ENCODE data around the gene DLX6. TPM values are rescaled to one million over a fixed set of nuclear protein-coding genes. Genes with fewer than 3 reads are reported as not detected.
"Not testable (repeated sequence)": the region's sequence is repeated elsewhere in the genome, so short reads cannot be mapped to it uniquely, and the experiment has no call there.

DLX6 gene
- total RNA-seq, 2 experiments from 2014 or later: not detected

DNA sequence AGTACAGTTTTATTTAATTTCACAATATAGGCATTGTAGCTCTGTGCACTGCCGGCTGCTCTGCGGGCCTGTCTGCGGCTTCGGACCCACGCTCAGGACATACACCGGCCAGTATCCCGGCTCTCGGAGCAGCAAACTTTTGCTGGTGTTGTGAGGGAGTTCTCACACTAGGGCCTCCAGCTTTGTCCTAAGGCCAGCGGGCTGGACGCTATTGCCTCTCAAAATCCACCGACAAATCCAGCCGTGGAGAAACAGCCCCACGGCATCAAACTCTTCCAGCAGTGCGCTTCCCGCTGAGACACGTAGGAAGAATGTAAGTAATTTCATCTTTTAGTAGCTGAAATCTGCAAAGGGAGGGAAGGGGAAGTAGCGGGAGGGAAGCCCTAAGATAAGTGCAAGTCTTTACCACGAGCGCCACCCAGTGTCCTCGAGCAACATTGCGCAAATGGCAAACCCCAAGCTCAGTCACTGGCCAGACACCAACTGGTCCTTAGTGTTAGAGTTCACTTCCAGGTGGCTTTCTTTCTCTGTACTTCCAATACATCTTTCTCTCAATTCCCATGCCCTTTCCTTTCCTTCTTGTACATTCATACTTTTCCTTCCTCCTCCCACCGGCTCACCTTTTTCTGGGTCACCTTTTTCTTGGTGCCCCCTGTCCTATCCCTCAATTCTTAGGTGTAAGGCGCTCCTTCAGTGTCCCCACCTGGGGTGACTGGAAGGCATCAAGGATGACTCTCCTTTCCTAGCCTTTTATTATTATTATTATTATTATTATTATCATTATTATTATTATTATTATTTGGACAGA lies 22.3 kb downstream of the DLX6 start:
- H3K27ac Mint-ChIP-seq: no peak overlapping the region
- H3K4me3 Mint-ChIP-seq: peak overlapping the region; percentile 17
- no peaks in the 10 kb centered on the region for H3K9me3 Mint-ChIP-seq
- peaks cover 59% of the 10 kb centered on the region for H3K27me3 Mint-ChIP-seq
- peaks cover 17% of the 10 kb centered on the region for H3K4me1 Mint-ChIP-seq
- POLR2A ChIA-PET: no interaction called here
- DNase-seq: peak; percentile 67
- CTCF ChIA-PET: interaction anchor here (0.7 to 3.2 kb wide), 22 partner anchors 9 to 1518 kb away, joined by 3 to 34 read pairs (median 4); no protein-coding TSS in a partner anchor
- H3K36me3 Mint-ChIP-seq (ENCODE audit: low read depth): no peaks in the 10 kb centered on the region

- H3K27ac Mint-ChIP-seq; H3K9me3 Mint-ChIP-seq; H3K36me3 Mint-ChIP-seq (ENCODE audit: low read depth); H3K4me3 Mint-ChIP-seq; H3K27me3 Mint-ChIP-seq; DNase-seq; H3K4me1 Mint-ChIP-seq; CTCF ChIA-PET; POLR2A ChIA-PET: not testable (repeated sequence)
These were observed 29.0 kb downstream of the DLX6 start for GRCh38 chr7:97034213-97034852.

DNA sequence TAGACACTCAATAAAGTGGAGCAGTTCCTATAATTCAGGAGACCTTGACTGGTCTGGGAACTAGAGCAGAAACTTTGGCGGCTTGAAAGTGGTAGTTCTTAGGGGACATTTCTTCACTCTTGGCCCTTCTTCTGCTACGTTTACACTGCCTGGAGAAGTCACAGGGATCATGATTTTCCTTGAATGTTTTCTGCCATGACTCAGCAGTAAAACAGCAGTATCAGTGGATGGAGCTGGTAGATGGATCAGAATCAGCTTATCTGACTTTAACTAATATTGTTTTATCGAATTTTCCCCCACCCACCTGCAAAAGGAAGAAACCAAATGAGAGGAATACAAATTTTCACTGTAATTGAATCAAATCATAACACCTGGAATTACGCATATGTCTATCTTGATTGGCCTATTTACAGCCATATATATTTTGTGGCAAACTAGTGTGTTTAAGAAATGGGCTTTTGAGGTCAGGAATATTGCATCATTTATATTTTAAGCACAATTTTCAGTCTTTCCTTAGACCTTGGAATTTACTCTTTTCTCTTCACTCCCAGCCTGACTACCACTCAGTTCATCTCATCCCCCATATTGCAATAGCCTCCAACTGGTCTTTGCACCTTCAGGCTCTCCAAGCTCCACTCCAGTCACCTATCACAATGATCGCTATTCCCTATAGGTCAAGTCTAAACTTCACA lies 34.2 kb downstream of the DLX6 start:
- DNase-seq: no peak
- POLR2A ChIA-PET: no interaction called here
- H3K4me3 Mint-ChIP-seq: no peak overlapping the region
- H3K27ac Mint-ChIP-seq: no peak overlapping the region
- H3K4me1 Mint-ChIP-seq: no peaks in the 10 kb centered on the region
- peaks cover 36% of the 10 kb centered on the region for H3K27me3 Mint-ChIP-seq
- no peaks in the 10 kb centered on the region for H3K9me3 Mint-ChIP-seq
- CTCF ChIA-PET: interaction anchor here (0.8 kb wide), 1 partner anchor 148 kb away, joined by 3 read pairs; no protein-coding TSS in a partner anchor
- no peaks in the 10 kb centered on the region for H3K36me3 Mint-ChIP-seq (ENCODE audit: low read depth)

- H3K4me3 Mint-ChIP-seq: no peak overlapping the region
- peaks cover 38% of the 10 kb centered on the region for H3K27me3 Mint-ChIP-seq
- H3K36me3 Mint-ChIP-seq (ENCODE audit: low read depth): no peaks in the 10 kb centered on the region
- ChIA-PET POLR2A (no interaction called here), CTCF (no interaction called here)
- no peaks in the 10 kb centered on the region for H3K9me3 Mint-ChIP-seq
- no peak overlapping the region for H3K27ac Mint-ChIP-seq
- H3K4me1 Mint-ChIP-seq: no peaks in the 10 kb centered on the region
- no peak for DNase-seq
These were observed 37.9 kb downstream of the DLX6 start for GRCh38 chr7:97043281-97043680.

Other genes starting within 250 kb of the DLX6 start
- gene DLX5, start 19.3 kb downstream of the DLX6 start, total RNA-seq: not detected
- 10 to 100 TPM; 16.0 to 16.1 TPM for gene SDHAF3, start 112.1 kb downstream of the DLX6 start, total RNA-seq